ENCODE data around the gene CDH4. TPM values are rescaled to one million over a fixed set of nuclear protein-coding genes. Genes with fewer than 3 reads are reported as not detected.

Gene CDH4
- total RNA-seq, 1 experiment from 2014 or later: not detected

- TF ChIP-seq CTCF (IDR thresholded peaks at IDR 0.05; ENCODE audit: insufficient read depth in 1 of 2, low read depth in 1 of 2, low read length in 1 of 2, severe bottlenecking in 1 of 2, unreplicated experiment in 1 of 2): no peak
- Mint-ChIP-seq H3K27me3 (ENCODE audit: insufficient read depth, unreplicated experiment) (peaks cover 45% of the 10 kb centered on the region), H3K4me3 (ENCODE audit: unreplicated experiment) (no peak overlapping the region), H3K4me1 (ENCODE audit: low read depth, unreplicated experiment) (no peaks in the 10 kb centered on the region), H3K36me3 (ENCODE audit: insufficient read depth, unreplicated experiment) (no peaks in the 10 kb centered on the region), H3K27ac (ENCODE audit: unreplicated experiment) (no peak overlapping the region), H3K9me3 (ENCODE audit: unreplicated experiment) (no peaks in the 10 kb centered on the region)
- CTCF ChIA-PET: interaction anchor here (0.7 kb wide), 1 partner anchor 11 kb away, joined by 3 read pairs; no protein-coding TSS in a partner anchor
- no peak for DNase-seq
- BruUV-seq (replicated peaks): no TSS peak
- intact Hi-C loops (cut with micrococcal nuclease; ENCODE audit: unreplicated experiment): no loop called here
- peaks cover 5% of the 10 kb centered on the region; the same call in 1 of the 2 replicates for H3K9me3 ChIP-seq
- peaks cover 9% of the 10 kb centered on the region for H3K27me3 ChIP-seq (replicated peaks; ENCODE audit: control insufficient read depth, insufficient read depth, low read length)
- no peaks in the 10 kb centered on the region for H3K36me3 ChIP-seq (ENCODE audit: control insufficient read depth, insufficient read depth, low read length)
- H3K4me3 ChIP-seq (ENCODE audit: low read depth, low read length): no peak overlapping the region
- H3K4me1 ChIP-seq: no peaks in the 10 kb centered on the region
- POLR2A ChIA-PET: no interaction called here
Measured at GRCh38 chr20:61800359-61801064, 548.5 kb downstream of the CDH4 start.

- Histone ChIP-seq H3K36me3 (ENCODE audit: control insufficient read depth, insufficient read depth, low read length) (no peaks in the 10 kb centered on the region), H3K27me3 (replicated peaks; ENCODE audit: control insufficient read depth, insufficient read depth, low read length) (peaks cover 9% of the 10 kb centered on the region), H3K4me1 (no peaks in the 10 kb centered on the region), H3K9me3 (peaks cover 5% of the 10 kb centered on the region; the same call in 1 of the 2 replicates), H3K4me3 (ENCODE audit: low read depth, low read length) (no peak overlapping the region)
- CTCF ChIA-PET: no interaction called here
- no peak for TF ChIP-seq CTCF (IDR thresholded peaks at IDR 0.05; ENCODE audit: insufficient read depth in 1 of 2, low read depth in 1 of 2, low read length in 1 of 2, severe bottlenecking in 1 of 2, unreplicated experiment in 1 of 2)
- H3K4me3 Mint-ChIP-seq (ENCODE audit: unreplicated experiment): no peak overlapping the region
- POLR2A ChIA-PET: no interaction called here
- no peak for DNase-seq
- H3K27me3 Mint-ChIP-seq (ENCODE audit: insufficient read depth, unreplicated experiment): peaks cover 48% of the 10 kb centered on the region
- H3K36me3 Mint-ChIP-seq (ENCODE audit: insufficient read depth, unreplicated experiment): no peaks in the 10 kb centered on the region
- intact Hi-C loops (cut with micrococcal nuclease; ENCODE audit: unreplicated experiment): no loop called here
- no peak overlapping the region for H3K27ac Mint-ChIP-seq (ENCODE audit: unreplicated experiment)
- BruUV-seq (replicated peaks): no TSS peak
- no peaks in the 10 kb centered on the region for H3K4me1 Mint-ChIP-seq (ENCODE audit: low read depth, unreplicated experiment)
- no peaks in the 10 kb centered on the region for H3K9me3 Mint-ChIP-seq (ENCODE audit: unreplicated experiment)
Measured at GRCh38 chr20:61801065-61801360, 549.0 kb downstream of the CDH4 start.

- peaks cover 12% of the 10 kb centered on the region for H3K27me3 ChIP-seq (replicated peaks; ENCODE audit: control insufficient read depth, insufficient read depth, low read length)
Measured at GRCh38 chr20:61801428-61801827, 549.4 kb downstream of the CDH4 start.

More at GRCh38 chr20:61801428-61801827, 549.4 kb downstream of the CDH4 start:
- POLR2A ChIA-PET: no interaction called here
- Mint-ChIP-seq H3K27me3 (ENCODE audit: insufficient read depth, unreplicated experiment) (peaks cover 52% of the 10 kb centered on the region), H3K36me3 (ENCODE audit: insufficient read depth, unreplicated experiment) (no peaks in the 10 kb centered on the region), H3K4me1 (ENCODE audit: low read depth, unreplicated experiment) (no peaks in the 10 kb centered on the region), H3K27ac (ENCODE audit: unreplicated experiment) (no peak overlapping the region), H3K9me3 (ENCODE audit: unreplicated experiment) (no peaks in the 10 kb centered on the region), H3K4me3 (ENCODE audit: unreplicated experiment) (no peak overlapping the region)
- TF ChIP-seq CTCF (IDR thresholded peaks at IDR 0.05; ENCODE audit: insufficient read depth in 1 of 2, low read depth in 1 of 2, low read length in 1 of 2, severe bottlenecking in 1 of 2, unreplicated experiment in 1 of 2): no peak
- Histone ChIP-seq H3K4me3 (ENCODE audit: low read depth, low read length) (no peak overlapping the region), H3K4me1 (no peaks in the 10 kb centered on the region), H3K9me3 (peaks cover 5% of the 10 kb centered on the region; the same call in 1 of the 2 replicates), H3K36me3 (ENCODE audit: control insufficient read depth, insufficient read depth, low read length) (no peaks in the 10 kb centered on the region)
- no peak for DNase-seq
- BruUV-seq (replicated peaks): no TSS peak
- CTCF ChIA-PET: no interaction called here
- intact Hi-C loops (cut with micrococcal nuclease; ENCODE audit: unreplicated experiment): no loop called here
